ENCODE data around the gene TFIP11.

Gene TFIP11

GRCh38 chr22:26479043-26479791, 33.1 kb downstream of the TFIP11 start:
- no peak for DNase-seq (ENCODE audit: low read depth in 2 of 2)

- no peak for DNase-seq (ENCODE audit: low read depth in 2 of 2)
Measured at GRCh38 chr22:26477341-26477731, 34.9 kb downstream of the TFIP11 start.

GRCh38 chr22:26476705-26477340, 35.5 kb downstream of the TFIP11 start:
- DNase-seq (ENCODE audit: low read depth in 2 of 2), result no peak

GRCh38 chr22:26474682-26475081, 37.6 kb downstream of the TFIP11 start:
- no peak for DNase-seq (ENCODE audit: low read depth in 2 of 2)

- DNase-seq (ENCODE audit: low read depth in 2 of 2), result no peak
Measured at GRCh38 chr22:26471522-26471921, 40.8 kb downstream of the TFIP11 start.

GRCh38 chr22:26470807-26471206, 41.5 kb downstream of the TFIP11 start:
- no peak for DNase-seq (ENCODE audit: low read depth in 2 of 2)

GRCh38 chr22:26466196-26466595, 46.1 kb downstream of the TFIP11 start:
- no peak for DNase-seq (ENCODE audit: low read depth in 2 of 2)

GRCh38 chr22:26464312-26464711, 48.0 kb downstream of the TFIP11 start:
- no peak for DNase-seq (ENCODE audit: low read depth in 2 of 2)

- DNase-seq (ENCODE audit: low read depth in 2 of 2), result no peak
Measured at GRCh38 chr22:26463688-26464087, 48.6 kb downstream of the TFIP11 start.

GRCh38 chr22:26463101-26463661, 49.1 kb downstream of the TFIP11 start:
- no peak for DNase-seq (ENCODE audit: low read depth in 2 of 2)

GRCh38 chr22:26462641-26463040, 49.6 kb downstream of the TFIP11 start:
- no peak for DNase-seq (ENCODE audit: low read depth in 2 of 2)

GRCh38 chr22:26462051-26462450, 50.2 kb downstream of the TFIP11 start:
- DNase-seq (ENCODE audit: low read depth in 2 of 2), result no peak

GRCh38 chr22:26461188-26461810, 51.0 kb downstream of the TFIP11 start:
- DNase-seq (ENCODE audit: low read depth in 2 of 2), result no peak

GRCh38 chr22:26460202-26460601, 52.1 kb downstream of the TFIP11 start:
- no peak for DNase-seq (ENCODE audit: low read depth in 2 of 2)

GRCh38 chr22:26457661-26458272, 54.5 kb downstream of the TFIP11 start:
- DNase-seq (ENCODE audit: low read depth in 2 of 2), result no peak

GRCh38 chr22:26453812-26454500, 58.3 kb downstream of the TFIP11 start:
- no peak for DNase-seq (ENCODE audit: low read depth in 2 of 2)

- DNase-seq (ENCODE audit: low read depth in 2 of 2), result no peak
Measured at GRCh38 chr22:26453216-26453615, 59.1 kb downstream of the TFIP11 start.

GRCh38 chr22:26452236-26453016, 59.8 kb downstream of the TFIP11 start:
- no peak for DNase-seq (ENCODE audit: low read depth in 2 of 2)

- no peak for DNase-seq (ENCODE audit: low read depth in 2 of 2)
Measured at GRCh38 chr22:26450453-26451185, 61.7 kb downstream of the TFIP11 start.

GRCh38 chr22:26448941-26449340, 63.3 kb downstream of the TFIP11 start:
- DNase-seq (ENCODE audit: low read depth in 2 of 2), result no peak

All from stimulated activated CD8-positive, alpha-beta memory T cell treated with anti-CD3 and anti-CD28 coated beads, Interleukin-15, amount 100 ng/mL, for 48 hours (primary cell).